Forelimb muscle (tissue), 1 donor: ENCODE measurements around the gene GLRA1. TPM values are rescaled to one million over a fixed set of nuclear protein-coding genes. Genes with fewer than 3 reads are reported as not detected.
"Not testable (repeated sequence)": the region's sequence is repeated elsewhere in the genome, so short reads cannot be mapped to it uniquely, and the experiment has no call there.

Experiments
- DNase-seq: peaks from one replicate; pipeline ENCODE4 v3.0.0-alpha.2; 2013; ENCODE audit warnings: low read depth
- polyA plus RNA-seq: library from polyadenylated mRNA; unstranded; fragments of 120-200 nt; gene quantifications from one replicate; pipeline ENCODE4 v1.2.1, GENCODE V29; 2013; ENCODE audit not compliant: insufficient read length

GLRA1 gene
- polyA plus RNA-seq, 1 donor, result not detected

DNA sequence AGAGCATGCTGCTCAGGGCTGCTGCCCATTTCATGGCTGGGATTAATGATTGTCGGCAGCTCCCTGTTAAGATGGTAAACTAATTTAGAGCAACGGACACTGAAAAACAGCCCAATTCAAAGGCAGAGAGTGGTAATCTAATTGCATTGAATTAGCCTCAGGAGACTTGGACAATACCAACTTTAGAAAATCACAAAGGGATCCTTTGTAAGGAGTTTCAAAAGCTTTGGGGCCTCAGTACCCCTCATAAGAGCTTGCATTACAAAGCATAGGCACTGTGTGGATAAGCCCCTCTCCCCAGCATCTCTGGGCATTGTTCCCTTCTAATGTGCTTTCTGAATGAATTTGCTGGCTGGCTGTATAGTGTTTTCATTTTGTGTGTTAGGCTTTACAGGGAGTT, 6.7 kb downstream of the GLRA1 start:
- DNase-seq, result no peak

- no peak for DNase-seq
These were observed 11.2 kb downstream of the GLRA1 start for GRCh38 chr5:151913425-151913824.

GRCh38 chr5:151912360-151912759, 12.3 kb downstream of the GLRA1 start:
- DNase-seq, result no peak

DNA sequence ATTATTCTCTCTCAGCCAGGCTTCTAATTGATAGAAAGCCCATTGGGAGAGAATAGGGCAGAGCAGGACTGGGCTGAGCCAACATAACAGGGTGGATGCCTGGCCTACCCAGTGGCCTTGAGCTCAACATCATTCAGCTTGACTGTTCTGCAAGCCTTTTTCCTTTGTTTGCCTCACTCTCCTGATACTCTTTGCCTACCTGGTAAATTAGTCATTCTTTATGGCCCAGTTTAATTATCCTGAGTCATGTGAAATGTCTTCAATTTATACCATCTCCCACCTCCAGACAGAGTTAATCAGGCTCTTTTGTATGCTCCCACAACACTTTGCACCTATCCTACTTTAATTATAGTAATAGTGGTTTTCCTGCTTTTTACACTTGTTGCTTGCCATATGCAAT, 13.6 kb downstream of the GLRA1 start:
- no peak for DNase-seq

GRCh38 chr5:151909628-151910027, 15.0 kb downstream of the GLRA1 start:
- no peak for DNase-seq

GRCh38 chr5:151906246-151906645, 18.4 kb downstream of the GLRA1 start:
- no peak for DNase-seq

- no peak for DNase-seq
These were observed 19.1 kb downstream of the GLRA1 start for GRCh38 chr5:151905557-151905961.

GRCh38 chr5:151904909-151905308, 19.7 kb downstream of the GLRA1 start:
- DNase-seq, result no peak

DNA sequence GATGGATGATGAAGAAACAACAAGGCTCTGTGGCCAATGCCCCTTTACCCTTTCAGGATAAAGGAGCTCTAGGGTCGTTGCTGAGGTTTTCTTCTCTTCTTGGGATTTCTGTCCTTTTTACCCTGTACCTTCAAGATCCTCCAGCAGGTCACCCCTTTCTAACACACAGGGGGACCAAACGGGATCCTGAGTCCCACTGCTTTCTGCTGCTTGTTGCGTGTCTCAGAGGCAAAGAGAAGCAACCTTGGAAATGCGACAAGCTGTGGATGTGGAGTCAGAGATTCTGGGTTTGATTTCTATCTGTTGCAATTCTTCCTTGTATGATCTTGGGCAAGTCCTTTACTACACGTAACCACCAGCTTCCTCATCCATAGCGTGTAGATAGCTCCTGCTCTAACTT, 20.5 kb downstream of the GLRA1 start:
- no peak for DNase-seq

GRCh38 chr5:151903243-151903653, 21.4 kb downstream of the GLRA1 start:
- DNase-seq, result no peak

GRCh38 chr5:151902215-151902614, 22.4 kb downstream of the GLRA1 start:
- DNase-seq, result no peak

DNA sequence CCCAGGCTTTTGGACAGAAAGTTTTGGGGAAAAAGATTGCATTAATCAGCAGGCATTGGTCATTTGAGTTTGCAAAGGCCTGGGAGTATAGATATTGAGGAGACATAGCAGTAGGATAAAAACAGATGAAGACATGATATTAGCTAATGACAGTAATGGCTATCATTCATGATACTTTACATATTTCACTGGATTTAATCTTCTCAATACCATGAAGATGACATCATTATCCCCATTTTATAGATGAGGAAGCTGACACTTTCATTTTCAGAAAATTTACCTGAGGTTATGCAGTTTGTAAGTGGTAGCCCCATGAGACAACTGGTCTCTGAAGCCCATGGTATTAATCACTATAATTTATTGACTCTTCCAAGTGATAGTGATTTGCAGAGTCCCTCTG, 23.0 kb downstream of the GLRA1 start:
- DNase-seq, result no peak

DNA sequence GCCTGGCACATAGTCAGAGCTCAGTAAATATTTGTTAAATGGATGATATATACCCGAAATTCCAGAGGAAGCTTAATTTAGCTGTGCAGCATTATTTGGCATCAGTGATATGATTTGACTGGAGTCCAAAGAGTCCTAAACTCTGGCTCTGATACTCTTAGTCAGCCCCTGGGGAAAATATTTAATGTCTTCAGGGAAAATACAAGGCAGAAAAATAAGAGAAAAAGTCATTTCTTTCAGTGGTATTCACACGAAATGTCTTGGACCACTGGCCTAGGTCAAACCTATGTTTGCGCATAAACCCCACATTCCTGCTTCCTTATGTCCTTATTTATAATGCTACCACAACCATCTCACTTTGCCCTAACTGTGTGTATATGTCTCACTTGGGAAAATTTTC, 23.8 kb downstream of the GLRA1 start:
- no peak for DNase-seq

GRCh38 chr5:151899399-151899798, 25.3 kb downstream of the GLRA1 start:
- no peak for DNase-seq

DNA sequence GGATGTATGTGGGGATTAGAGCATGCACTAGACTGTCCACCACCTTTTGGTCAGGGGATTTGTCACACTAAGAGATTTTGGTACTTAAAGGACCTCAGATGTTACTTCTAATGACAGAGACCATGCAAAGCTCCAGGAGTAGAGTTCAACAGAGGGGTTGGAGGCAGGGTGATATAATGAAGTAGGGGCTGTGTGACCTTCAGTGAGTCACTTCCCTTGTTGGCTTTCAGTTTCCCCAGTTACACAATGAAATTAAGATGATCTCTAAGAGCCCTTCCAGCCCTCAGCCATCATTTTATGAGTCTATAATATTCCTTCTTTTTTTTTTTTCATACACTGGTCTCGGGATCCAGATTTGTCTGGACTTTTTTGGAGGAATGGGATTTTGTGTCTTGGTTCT, 26.8 kb downstream of the GLRA1 start:
- DNase-seq, result no peak

DNA sequence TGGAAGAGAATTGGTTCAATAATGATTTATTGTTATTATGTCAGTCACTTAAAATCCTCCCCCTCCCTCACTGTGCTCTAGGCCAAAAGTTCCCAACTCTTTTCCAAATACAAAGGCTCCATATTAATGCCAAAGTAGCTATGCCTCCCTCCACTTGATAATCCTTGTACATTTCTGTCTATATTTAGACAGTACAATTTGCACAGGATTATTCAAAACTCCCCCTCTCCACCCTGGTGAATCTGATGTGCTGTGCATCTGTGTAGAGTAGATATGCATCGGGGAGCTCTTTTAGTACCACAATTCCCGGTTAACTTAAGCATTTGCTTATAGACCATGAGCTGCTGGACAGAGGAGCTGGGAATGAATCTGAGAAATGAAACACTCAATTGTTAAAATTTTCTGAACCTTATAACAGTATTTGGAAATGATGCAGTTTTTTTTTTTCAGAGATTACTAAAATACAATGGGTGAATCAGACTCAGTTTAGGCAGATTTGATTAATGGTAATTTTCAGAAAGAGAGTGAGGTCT, 27.6 kb downstream of the GLRA1 start:
- no peak for DNase-seq

DNA sequence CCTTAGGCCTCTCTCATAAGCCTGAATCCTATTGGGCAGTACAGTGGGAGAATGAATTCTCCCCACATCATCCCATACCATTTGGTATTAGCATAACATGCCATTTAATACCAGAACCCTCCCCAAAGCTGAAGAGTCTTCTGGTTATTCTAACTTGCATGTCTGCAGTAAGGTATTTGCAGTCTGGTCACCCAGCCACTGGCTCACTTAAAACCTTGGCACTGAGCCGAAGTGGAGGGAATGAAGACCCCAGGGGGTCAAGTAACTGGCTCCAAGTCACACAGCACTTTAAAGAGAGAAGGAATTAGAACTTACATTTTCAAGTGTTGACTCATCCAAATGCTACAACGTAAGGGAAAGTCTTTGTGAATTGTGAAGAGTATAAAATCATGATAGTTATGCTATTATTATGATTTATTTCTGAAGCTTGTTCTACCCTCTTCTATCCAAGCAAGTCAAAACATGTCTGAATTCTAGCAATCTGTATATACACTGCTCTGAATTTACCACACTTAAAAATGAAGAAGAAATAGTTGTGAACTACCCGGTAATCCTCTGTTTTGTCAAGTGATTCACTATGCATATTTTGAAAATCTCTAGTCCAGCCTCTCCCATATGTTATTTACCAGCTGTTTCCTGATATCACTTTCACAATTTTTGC, 28.5 kb downstream of the GLRA1 start:
- no peak for DNase-seq

GRCh38 chr5:151895660-151896030, 29.0 kb downstream of the GLRA1 start:
- DNase-seq, result no peak

GRCh38 chr5:151893485-151893884, 31.2 kb downstream of the GLRA1 start:
- not testable (repeated sequence) for DNase-seq

DNA sequence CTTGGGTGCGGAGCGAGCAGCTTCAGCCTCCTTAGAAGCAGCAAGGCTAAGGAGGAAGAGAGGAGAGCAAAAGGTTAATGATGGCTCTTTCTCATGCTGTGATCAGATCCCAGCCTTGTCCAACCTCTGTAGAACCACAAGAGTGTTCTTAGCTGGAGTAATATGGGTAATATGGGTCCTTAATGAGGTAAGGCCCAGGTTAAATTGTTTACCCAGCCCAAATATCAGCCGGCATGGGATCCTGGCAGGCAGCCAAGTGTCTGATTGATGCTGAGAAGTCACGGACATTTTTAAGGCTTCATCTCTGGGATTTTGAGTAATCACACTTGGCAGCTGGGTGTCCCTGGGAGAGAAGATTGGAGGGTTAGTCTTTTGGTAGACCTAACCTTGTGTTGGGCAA, 32.3 kb downstream of the GLRA1 start:
- DNase-seq, result no peak

DNA sequence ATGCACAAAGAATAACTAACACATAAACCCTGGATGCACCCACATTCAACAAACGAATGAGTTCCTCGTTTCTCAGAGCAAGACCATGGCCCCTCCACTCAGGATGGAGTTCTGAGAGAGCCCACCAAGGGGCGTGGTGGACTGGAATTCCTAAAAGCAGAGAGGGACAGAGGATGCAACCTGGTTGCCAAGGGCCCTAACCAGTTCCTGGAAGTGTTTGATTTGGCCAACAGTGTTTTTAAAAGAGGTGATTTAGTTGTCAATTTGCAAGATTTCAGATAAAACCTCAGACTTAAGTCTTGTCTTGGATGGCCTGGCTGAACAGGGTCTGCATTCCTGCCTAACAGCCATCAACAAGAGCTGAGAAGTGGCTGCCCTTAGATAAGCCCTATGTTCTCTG, 34.4 kb downstream of the GLRA1 start:
- DNase-seq, result no peak

- DNase-seq, result no peak
These were observed 35.0 kb downstream of the GLRA1 start for GRCh38 chr5:151889614-151890013.

DNA sequence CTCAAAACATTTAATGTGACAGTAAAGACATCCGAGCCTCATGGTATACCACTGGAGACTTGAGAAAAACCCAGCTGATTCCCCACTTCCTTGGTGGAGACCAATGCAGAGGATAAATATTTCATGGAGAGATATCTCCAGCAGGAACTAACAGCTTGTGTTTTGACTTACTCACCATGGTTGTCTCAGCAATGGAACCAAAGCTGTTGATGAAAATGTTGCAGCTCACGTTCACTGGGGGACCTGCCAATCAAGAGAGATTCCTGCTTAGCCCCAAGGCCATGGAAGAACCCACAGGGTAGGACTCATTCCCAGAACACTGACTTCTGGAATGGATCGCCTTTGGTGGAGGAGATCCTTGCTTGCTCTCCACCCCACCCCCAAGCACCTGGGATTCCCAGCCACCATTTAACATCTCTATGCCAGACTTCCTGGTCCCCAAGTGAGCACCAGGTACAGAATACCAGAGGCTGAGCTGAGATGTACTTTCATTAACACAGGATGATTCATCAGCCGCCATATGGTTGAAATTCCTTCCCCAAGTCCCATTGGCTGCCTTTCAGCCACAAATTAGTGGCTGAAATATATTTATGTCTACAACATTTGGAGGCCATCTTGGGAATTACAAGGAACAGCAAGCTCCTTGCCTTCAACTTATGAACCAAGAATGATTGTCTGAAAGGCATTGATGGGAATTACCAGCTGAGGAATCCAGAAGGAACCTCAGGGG, 37.9 kb downstream of the GLRA1 start:
- no peak for DNase-seq
